Uterus (tissue), 4 donors: ENCODE data around the gene URM1. TPM values are rescaled to one million over a fixed set of nuclear protein-coding genes. Genes with fewer than 3 reads are reported as not detected.

Source experiments
- DNase-seq, 2 donors: peaks; one replicate each; pipeline ENCODE4 v3.0.0-alpha.2; 2019 to 2020
- H3K27ac ChIP-seq, 2 donors: fragments of 200-600 bp; sonication (generic); 1 replicate in 1 of 2; 2 replicates in 1 of 2; pipeline ENCODE4 v1.5.1; 2016 to 2018
- H3K27me3 ChIP-seq, 2 donors: fragments of 200-600 bp; sonication (generic); one replicate each; pipeline ENCODE4 v1.5.1; 2018 to 2019; ENCODE audit warnings: control low read depth in 1 of 2
- H3K36me3 ChIP-seq, 2 donors: fragments of 200-600 bp; sonication (generic); one replicate each; pipeline ENCODE4 v1.5.1; 2019; ENCODE audit warnings: control low read depth in 1 of 2
- H3K4me1 ChIP-seq, 2 donors: fragments of 200-600 bp; sonication (generic); one replicate each; pipeline ENCODE4 v1.5.1; 2018 to 2019; ENCODE audit warnings: control low read depth in 1 of 2
- H3K4me3 ChIP-seq, 2 donors: fragments of 200-600 bp; sonication (generic); 1 replicate in 1 of 2; 2 replicates in 1 of 2; pipeline ENCODE4 v1.5.1; 2018 to 2019; ENCODE audit warnings: mild to moderate bottlenecking in 1 of 2
- H3K9me3 ChIP-seq, 2 donors: fragments of 200-600 bp; sonication (generic); one replicate each; pipeline ENCODE4 v1.5.1; 2019; ENCODE audit warnings: control low read depth in 1 of 2
- POLR2A ChIP-seq, 2 donors: fragments of 450-650 bp; IDR thresholded peaks; one replicate each; pipeline ENCODE4 v1.6.1; 2016; ENCODE audit warnings: antibody characterized with exemption in 2 of 2, mild to moderate bottlenecking in 1 of 2, moderate library complexity in 1 of 2
- intact Hi-C: fragments of 100-400 bp; cut with DNase I; formaldehyde crosslinking; loops from one replicate; pipeline ENCODE4 v1.15.1; 2023; ENCODE audit warnings: low total_unique reads
- total RNA-seq, 4 donors: library from RNA; depleted of rRNA in 3 of 4; stranded (reverse); fragments of >200 nt in 3 of 4; gene quantifications; one replicate each; pipeline versions ENCODE4 v1.1.0 to v1.2.4, GENCODE V29; 2014 to 2023
- TF ChIP-seq, protein P1 (sequence below), 4 experiments: fragments of 200-600 bp in 2 of 4; fragments of 450-650 bp in 2 of 4; sonication (generic) in 2 of 4; IDR thresholded peaks; one replicate each; pipeline ENCODE4 v1.5.1; 2016 to 2019; ENCODE audit warnings: antibody characterized with exemption in 4 of 4, mild to moderate bottlenecking in 2 of 4, moderate library complexity in 1 of 4
- donor health status: DM: yes; HTN: yes; CAD: no.

URM1 gene
- total RNA-seq, 4 donors from 2014 or later: 6.7 to 32.0 (median 22.4) TPM

DNA sequence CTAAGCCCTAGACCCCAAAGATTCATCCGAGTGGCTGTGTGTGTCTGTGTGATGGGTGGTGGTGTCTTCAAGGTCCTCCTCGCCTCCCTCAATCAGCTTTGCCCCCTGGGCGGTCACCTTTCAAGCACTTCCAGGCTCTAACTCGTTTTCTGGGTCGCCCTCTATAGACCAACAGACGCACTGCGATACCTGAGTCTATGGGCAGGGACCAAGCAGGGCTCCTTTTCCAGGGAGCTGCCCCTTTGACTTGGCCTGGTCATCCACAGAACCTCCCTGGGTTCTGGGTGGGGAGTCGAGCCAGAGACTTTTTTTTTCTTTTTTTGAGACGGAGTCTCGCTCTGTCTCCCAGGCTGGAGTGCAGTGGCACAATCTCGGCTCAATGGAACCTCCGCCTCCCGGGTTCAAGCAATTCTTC lies 29.7 kb upstream of the URM1 start:
- DNase-seq: peak; percentile 46 to 54
- H3K4me3 ChIP-seq: peak overlapping the region; percentile 69 to 88
- H3K27ac ChIP-seq: peak overlapping the region in 1 of 2 donors; percentile 71
- H3K27me3 ChIP-seq: no peaks in the 10 kb centered on the region
- intact Hi-C loops: no loop called here
- H3K4me1 ChIP-seq: peaks cover 0 to 12% of the 10 kb centered on the region in 2 donors
- TF ChIP-seq POLR2A (IDR thresholded peaks at IDR 0.05): no peak
- TF ChIP-seq, protein P1, sequence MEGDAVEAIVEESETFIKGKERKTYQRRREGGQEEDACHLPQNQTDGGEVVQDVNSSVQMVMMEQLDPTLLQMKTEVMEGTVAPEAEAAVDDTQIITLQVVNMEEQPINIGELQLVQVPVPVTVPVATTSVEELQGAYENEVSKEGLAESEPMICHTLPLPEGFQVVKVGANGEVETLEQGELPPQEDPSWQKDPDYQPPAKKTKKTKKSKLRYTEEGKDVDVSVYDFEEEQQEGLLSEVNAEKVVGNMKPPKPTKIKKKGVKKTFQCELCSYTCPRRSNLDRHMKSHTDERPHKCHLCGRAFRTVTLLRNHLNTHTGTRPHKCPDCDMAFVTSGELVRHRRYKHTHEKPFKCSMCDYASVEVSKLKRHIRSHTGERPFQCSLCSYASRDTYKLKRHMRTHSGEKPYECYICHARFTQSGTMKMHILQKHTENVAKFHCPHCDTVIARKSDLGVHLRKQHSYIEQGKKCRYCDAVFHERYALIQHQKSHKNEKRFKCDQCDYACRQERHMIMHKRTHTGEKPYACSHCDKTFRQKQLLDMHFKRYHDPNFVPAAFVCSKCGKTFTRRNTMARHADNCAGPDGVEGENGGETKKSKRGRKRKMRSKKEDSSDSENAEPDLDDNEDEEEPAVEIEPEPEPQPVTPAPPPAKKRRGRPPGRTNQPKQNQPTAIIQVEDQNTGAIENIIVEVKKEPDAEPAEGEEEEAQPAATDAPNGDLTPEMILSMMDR (IDR thresholded peaks at IDR 0.05): peak; percentile 25 to 58 (median 51)
- H3K36me3 ChIP-seq: no peaks in the 10 kb centered on the region
- no peaks in the 10 kb centered on the region for H3K9me3 ChIP-seq

DNA sequence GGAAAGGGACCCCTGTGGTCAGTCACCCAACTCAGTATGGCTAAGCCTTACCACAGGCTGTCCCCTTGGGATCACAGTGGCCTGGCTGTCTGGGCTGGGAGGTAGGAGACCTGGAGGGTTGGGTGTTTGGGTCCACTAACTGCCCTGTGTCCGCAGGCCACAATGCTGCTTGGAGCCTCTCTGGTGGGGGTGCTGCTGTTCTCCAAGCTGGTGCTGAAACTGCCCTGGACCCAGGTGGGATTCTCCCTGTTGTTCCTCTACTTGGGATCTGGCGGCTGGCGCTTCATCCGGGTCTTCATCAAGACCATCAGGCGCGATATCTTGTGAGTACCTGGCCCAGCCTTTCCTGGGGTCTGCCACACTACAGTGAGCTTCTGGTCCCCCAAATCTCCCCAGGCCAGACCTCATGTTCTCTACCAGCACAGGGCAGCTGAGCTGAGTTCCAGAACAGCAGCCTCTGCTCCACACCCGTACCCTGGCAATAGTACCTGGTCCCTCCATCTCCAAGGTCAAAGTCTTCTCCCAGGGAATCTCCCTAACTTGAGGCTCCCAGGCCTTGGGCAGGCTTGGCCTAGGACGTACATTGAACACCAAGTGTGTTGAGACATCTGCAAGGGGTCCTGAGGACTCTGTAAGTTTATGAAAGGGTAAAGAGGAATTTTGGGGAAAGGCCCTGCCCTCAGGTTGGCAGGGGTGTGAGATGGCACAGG lies 28.0 kb upstream of the URM1 start:
- DNase-seq: no peak
- Histone ChIP-seq H3K4me1 (peaks cover 0 to 12% of the 10 kb centered on the region in 2 donors), H3K27ac (no peak overlapping the region), H3K27me3 (no peaks in the 10 kb centered on the region), H3K9me3 (no peaks in the 10 kb centered on the region), H3K36me3 (no peaks in the 10 kb centered on the region), H3K4me3 (no peak overlapping the region)
- TF ChIP-seq POLR2A (IDR thresholded peaks at IDR 0.05): no peak
- intact Hi-C loops: no loop called here

DNA sequence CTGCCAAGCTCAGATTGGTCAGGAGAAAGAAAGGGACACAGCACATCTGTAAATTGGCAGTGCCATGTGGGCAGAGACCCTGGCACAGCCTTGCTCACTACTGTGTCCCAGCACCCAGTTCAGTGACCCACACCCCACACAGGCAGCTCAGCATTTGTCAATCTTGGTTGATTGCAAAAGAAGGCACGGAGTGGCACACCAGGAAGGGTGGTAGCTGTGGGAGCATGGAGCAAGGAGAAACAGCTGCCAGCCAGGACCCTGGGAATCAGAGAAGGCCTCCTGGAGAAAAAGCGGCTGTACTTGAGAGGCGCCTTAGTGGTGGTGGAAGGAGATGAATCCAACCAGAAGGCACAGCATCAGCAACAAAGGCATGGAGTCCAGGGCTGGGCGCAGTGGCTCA lies 27.3 kb upstream of the URM1 start:
- Histone ChIP-seq H3K27me3 (no peaks in the 10 kb centered on the region), H3K9me3 (no peaks in the 10 kb centered on the region), H3K4me1 (peaks cover 0 to 12% of the 10 kb centered on the region in 2 donors), H3K36me3 (no peaks in the 10 kb centered on the region), H3K4me3 (no peak overlapping the region), H3K27ac (no peak overlapping the region)
- no peak for TF ChIP-seq POLR2A (IDR thresholded peaks at IDR 0.05)
- TF ChIP-seq, protein P1 (IDR thresholded peaks at IDR 0.05): no peak
- no peak for DNase-seq
- intact Hi-C loops: no loop called here

- Histone ChIP-seq H3K27me3 (no peaks in the 10 kb centered on the region), H3K4me3 (no peak overlapping the region), H3K9me3 (no peaks in the 10 kb centered on the region), H3K4me1 (peaks cover 0 to 12% of the 10 kb centered on the region in 2 donors), H3K27ac (no peak overlapping the region), H3K36me3 (no peaks in the 10 kb centered on the region)
- intact Hi-C loops: no loop called here
- DNase-seq: no peak
- no peak for TF ChIP-seq POLR2A (IDR thresholded peaks at IDR 0.05)
- TF ChIP-seq, protein P1 (IDR thresholded peaks at IDR 0.05): no peak
Measured at GRCh38 chr9:128344931-128345605, 26.1 kb upstream of the URM1 start.

DNA sequence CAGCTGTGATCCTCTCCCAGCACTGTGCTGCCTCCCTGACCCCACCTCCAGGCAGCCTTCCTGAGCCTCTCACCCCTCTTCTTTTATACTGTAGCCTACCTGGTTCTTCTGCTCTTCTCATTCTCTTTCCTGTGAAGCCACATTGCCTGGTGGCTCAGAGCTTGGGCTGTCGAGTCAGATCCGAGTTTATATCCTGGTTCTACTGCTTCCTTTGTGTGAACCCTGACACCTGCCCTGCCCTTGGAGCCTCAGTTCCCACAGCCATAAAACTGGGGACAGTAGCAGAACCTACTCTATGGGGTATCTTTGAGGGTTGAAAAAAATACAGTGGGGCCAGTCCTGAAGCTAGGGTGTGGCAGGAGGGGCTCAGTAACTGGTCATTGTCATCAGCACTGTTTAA lies 22.0 kb upstream of the URM1 start:
- TF ChIP-seq, protein P1 (IDR thresholded peaks at IDR 0.05): no peak
- no peak for TF ChIP-seq POLR2A (IDR thresholded peaks at IDR 0.05)
- DNase-seq: no peak
- H3K4me1 ChIP-seq: no peaks in the 10 kb centered on the region
- no peak overlapping the region for H3K4me3 ChIP-seq
- H3K36me3 ChIP-seq: no peaks in the 10 kb centered on the region
- no peaks in the 10 kb centered on the region for H3K9me3 ChIP-seq
- no peaks in the 10 kb centered on the region for H3K27me3 ChIP-seq
- intact Hi-C loops: no loop called here
- no peak overlapping the region for H3K27ac ChIP-seq
